H1 (cell line): Measurements from ENCODE around the gene DLX4. TPM values are rescaled to one million over a fixed set of nuclear protein-coding genes. Genes with fewer than 3 reads are reported as not detected.

ENCODE experiments used
- CTCF ChIA-PET: fragments of 300-600 bp; sonication (Branson Sonifier 250); formaldehyde crosslinking; loops from one replicate; lab custom pipeline; 2021; ENCODE audit not compliant: partially characterized antibody; lab: Charles Lee
- POLR2A ChIA-PET: fragments of 300-600 bp; sonication (Branson Sonifier 250); formaldehyde crosslinking; loops from one replicate; lab custom pipeline; 2021; ENCODE audit warnings: inconsistent platforms; ENCODE audit not compliant: partially characterized antibody; lab: Charles Lee
- DNase-seq, 2 experiments: peaks; one replicate each; pipeline versions ENCODE4 v3.0.0 to v3.0.0-alpha.2; 2010 to 2022; ENCODE audit warnings: low spot score in 2 of 2, low read depth in 1 of 2, mixed read lengths in 1 of 2
- FAIRE-seq: peaks from 2 replicates; lab custom pipeline; 2011; peaks lifted over from hg19 to GRCh38; lab: Jason Lieb, UNC
- H2AFZ ChIP-seq: 2 replicates; pipeline ENCODE4 v1.8.1; 2012; ENCODE audit warnings: low read length, inconsistent platforms
- H2AK5ac ChIP-seq: 2 replicates; pipeline ENCODE4 v1.6.1; 2013; ENCODE audit warnings: low read depth, low read length
- H2BK120ac ChIP-seq: replicated peaks from 2 replicates; pipeline ENCODE3; 2013; ENCODE audit warnings: low read depth, low read length, inconsistent platforms
- H2BK12ac ChIP-seq: 2 replicates; pipeline ENCODE4 v1.6.1; 2013; ENCODE audit warnings: low read depth, low read length
- H2BK15ac ChIP-seq: 2 replicates; pipeline ENCODE4 v1.6.1; 2013; ENCODE audit warnings: low read length
- H2BK20ac ChIP-seq: 2 replicates; pipeline ENCODE4 v1.6.1; 2013; ENCODE audit warnings: low read length
- H2BK5ac ChIP-seq: 2 replicates; pipeline ENCODE4 v1.6.1; 2013; ENCODE audit warnings: low read depth, low read length
- H3K14ac ChIP-seq: 2 replicates; pipeline ENCODE4 v1.6.1; 2013; ENCODE audit warnings: inconsistent platforms; ENCODE audit not compliant: insufficient read length
- H3K18ac ChIP-seq: 2 replicates; pipeline ENCODE4 v1.6.1; 2013; ENCODE audit warnings: low read length; ENCODE audit errors: extremely low read depth
- H3K23ac ChIP-seq: 2 replicates; pipeline ENCODE4 v1.6.1; 2013; ENCODE audit warnings: inconsistent platforms; ENCODE audit not compliant: insufficient read length
- H3K23me2 ChIP-seq: 2 replicates; pipeline ENCODE4 v1.6.1; 2013; ENCODE audit warnings: low read depth, low read length
- H3K27ac ChIP-seq: 2 replicates; pipeline ENCODE4 v1.6.1; 2011; ENCODE audit warnings: low read depth, low read length, inconsistent platforms
- H3K27me3 ChIP-seq, 4 experiments: replicated peaks in 1 of 4; 1 replicate in 1 of 4; 2 replicates in 3 of 4; pipeline versions ENCODE4 v1.6.1 to v1.8.1; 2011 to 2013; ENCODE audit warnings: low read length in 3 of 4, mild to moderate bottlenecking in 3 of 4, inconsistent platforms in 2 of 4, mixed read lengths in 2 of 4, moderate library complexity in 1 of 4; ENCODE audit not compliant: control insufficient read depth in 3 of 4, insufficient read depth in 3 of 4; ENCODE audit errors: extremely low read depth in 1 of 4
- H3K36me3 ChIP-seq, 4 experiments: 2 replicates each; pipeline versions ENCODE4 v1.6.1 to v1.8.1; 2011 to 2013; ENCODE audit warnings: mild to moderate bottlenecking in 4 of 4, low read length in 3 of 4, moderate library complexity in 2 of 4, control low read depth in 1 of 4, inconsistent platforms in 1 of 4; ENCODE audit not compliant: insufficient read depth in 4 of 4, control insufficient read depth in 2 of 4
- H3K4ac ChIP-seq: replicated peaks from 2 replicates; pipeline ENCODE3; 2013; ENCODE audit warnings: low read length, low read depth, mixed read lengths, inconsistent platforms; ENCODE audit not compliant: insufficient read length
- H3K4me1 ChIP-seq, 4 experiments: replicated peaks in 1 of 4; 1 replicate in 1 of 4; 2 replicates in 3 of 4; pipeline versions ENCODE4 v1.6.1 to v1.8.1; 2011 to 2013; ENCODE audit warnings: low read length in 3 of 4, inconsistent platforms in 2 of 4, mixed read lengths in 1 of 4; ENCODE audit not compliant: insufficient read depth in 4 of 4, control insufficient read depth in 3 of 4
- H3K4me2 ChIP-seq, 2 experiments: 2 replicates each; pipeline versions ENCODE4 v1.6.1 to v1.8.1; 2011 to 2013; ENCODE audit warnings: low read depth in 2 of 2, low read length in 2 of 2, control low read depth in 1 of 2, inconsistent platforms in 1 of 2, mild to moderate bottlenecking in 1 of 2; ENCODE audit not compliant: insufficient read depth in 1 of 2
- H3K4me3 ChIP-seq, 4 experiments: fragments of 200-600, 300-600 bp in 1 of 4; sonication (generic), shearing (Covaris generic), sonication (Bioruptor Twin) in 1 of 4; 2 replicates each; pipeline versions ENCODE4 v1.5.1 to v1.8.1; 2011 to 2016; ENCODE audit warnings: low read length in 4 of 4, low read depth in 3 of 4, control low read depth in 2 of 4, inconsistent platforms in 2 of 4, mild to moderate bottlenecking in 2 of 4, mixed read lengths in 1 of 4, moderate library complexity in 1 of 4; ENCODE audit not compliant: insufficient read depth in 2 of 4; ENCODE audit errors: extremely low read depth in 1 of 4
- H3K56ac ChIP-seq: replicated peaks from 2 replicates; pipeline ENCODE3; 2013; ENCODE audit warnings: low read depth, mild to moderate bottlenecking, mixed read lengths, low read length, inconsistent platforms; ENCODE audit not compliant: insufficient read length
- H3K79me1 ChIP-seq: 2 replicates; pipeline ENCODE4 v1.6.1; 2013; ENCODE audit warnings: low read depth, low read length, control low read depth
- H3K79me2 ChIP-seq, 2 experiments: 2 replicates each; pipeline versions ENCODE4 v1.6.1 to v1.8.1; 2012 to 2013; ENCODE audit warnings: low read length in 2 of 2, mild to moderate bottlenecking in 2 of 2, inconsistent platforms in 1 of 2; ENCODE audit not compliant: insufficient read depth in 2 of 2, control insufficient read depth in 1 of 2
- H3K9ac ChIP-seq, 4 experiments: replicated peaks in 1 of 4; 1 replicate in 1 of 4; 2 replicates in 3 of 4; pipeline versions ENCODE4 v1.6.1 to v1.8.1; 2011 to 2013; ENCODE audit warnings: low read depth in 3 of 4, low read length in 3 of 4, control low read depth in 2 of 4, mild to moderate bottlenecking in 2 of 4, moderate library complexity in 2 of 4, inconsistent platforms in 1 of 4; ENCODE audit errors: extremely low read depth in 1 of 4
- H3K9me3 ChIP-seq, 2 experiments: 2 replicates each; pipeline versions ENCODE4 v1.6.1 to v1.8.1; 2012 to 2013; ENCODE audit warnings: mild to moderate bottlenecking in 2 of 2, moderate library complexity in 2 of 2, control low read depth in 1 of 2, inconsistent platforms in 1 of 2, low read depth in 1 of 2, low read length in 1 of 2, mixed read lengths in 1 of 2; ENCODE audit not compliant: insufficient read depth in 2 of 2
- H4K20me1 ChIP-seq, 2 experiments: replicated peaks in 1 of 2; 2 replicates each; pipeline versions ENCODE3 to v1.8.1; 2011 to 2013; ENCODE audit warnings: inconsistent platforms in 2 of 2, low read length in 2 of 2, mild to moderate bottlenecking in 1 of 2; ENCODE audit not compliant: insufficient read depth in 2 of 2, control insufficient read depth in 1 of 2
- H4K5ac ChIP-seq: 2 replicates; pipeline ENCODE4 v1.6.1; 2013; ENCODE audit warnings: low read length, low read depth, mixed read lengths, inconsistent platforms; ENCODE audit not compliant: insufficient read length
- H4K8ac ChIP-seq: 2 replicates; pipeline ENCODE4 v1.8.0; 2013; ENCODE audit warnings: mild to moderate bottlenecking, moderate library complexity, low read length, inconsistent platforms; ENCODE audit not compliant: insufficient read depth; ENCODE audit errors: extremely low read depth
- H4K91ac ChIP-seq: replicated peaks from 2 replicates; pipeline ENCODE3; 2013; ENCODE audit warnings: low read length, mixed read lengths, inconsistent platforms; ENCODE audit not compliant: insufficient read length
- BACH1 ChIP-seq: IDR thresholded peaks from 2 replicates; pipeline ENCODE4 v1.6.1; 2012; ENCODE audit warnings: low read length, improper control_type of control experiment
- CBX8 ChIP-seq: fragments of 300-800, 300-1000 bp; sonication (generic); IDR thresholded peaks from 2 replicates; pipeline ENCODE4 v1.7.1; 2016; ENCODE audit warnings: low read depth, low read length, borderline replicate concordance
- KDM5A ChIP-seq: fragments of 200-600 bp; IDR thresholded peaks from 2 replicates; pipeline ENCODE4 v1.7.1; 2012; ENCODE audit warnings: mild to moderate bottlenecking, low read length, inconsistent platforms, mixed read lengths
- RNF2 ChIP-seq: fragments of 200-900, 300-1000 bp; sonication (generic); IDR thresholded peaks from 2 replicates; pipeline ENCODE4 v1.7.1; 2016; ENCODE audit warnings: borderline replicate concordance, low read depth, mild to moderate bottlenecking, antibody characterized with exemption, low read length; ENCODE audit not compliant: poor library complexity, severe bottlenecking; ENCODE audit errors: missing control alignments
- WGBS, 2 experiments: shearing (Covaris generic) in 1 of 2; methylation state at CpG; one replicate each; pipeline versions ENCODE4 v1.1.6 to v1.1.7; 2013 to 2015; ENCODE audit warnings: low lambda C conversion rate in 2 of 2, mixed read lengths in 2 of 2, inconsistent platforms in 1 of 2, low coverage in 1 of 2, missing lambda C conversion rate in 1 of 2; ENCODE audit not compliant: insufficient replicate concordance in 2 of 2, insufficient coverage in 1 of 2, insufficient read length in 1 of 2; ENCODE audit errors: extremely low coverage in 1 of 2, missing lambda C conversion rate in 1 of 2; 5-methylcytosine and 5-hydroxymethylcytosine counted together
- polyA plus RNA-seq, 7 experiments: library from polyadenylated mRNA; depleted of rRNA in 3 of 7; stranded (reverse) in 5 of 7; unstranded in 2 of 7; fragments of >200 nt in 5 of 7; fragments of 200-250 nt in 2 of 7; gene quantifications; 1 replicate in 5 of 7; 2 replicates in 1 of 7; 4 replicates in 1 of 7; pipeline versions ENCODE4 v1.2.1 to v1.2.3, GENCODE V29; 2011 to 2013; ENCODE audit warnings: missing spikeins in 2 of 7, mixed read lengths in 2 of 7
- total RNA-seq: library from RNA; stranded (reverse); fragmentation: NEBNext Ultra II Directional; extraction: Animal tissue kit (Norgen Biotek cat#: 25700); gene quantifications from 2 replicates; pipeline ENCODE4 v1.2.1, GENCODE V29; 2021

The DLX4 gene
- total and polyA plus RNA-seq, 2 of the 8 experiments (the other 6 are each of a cell fraction or from before 2014, with no cell fraction given) = 0.67 to 0.80 TPM

DNA sequence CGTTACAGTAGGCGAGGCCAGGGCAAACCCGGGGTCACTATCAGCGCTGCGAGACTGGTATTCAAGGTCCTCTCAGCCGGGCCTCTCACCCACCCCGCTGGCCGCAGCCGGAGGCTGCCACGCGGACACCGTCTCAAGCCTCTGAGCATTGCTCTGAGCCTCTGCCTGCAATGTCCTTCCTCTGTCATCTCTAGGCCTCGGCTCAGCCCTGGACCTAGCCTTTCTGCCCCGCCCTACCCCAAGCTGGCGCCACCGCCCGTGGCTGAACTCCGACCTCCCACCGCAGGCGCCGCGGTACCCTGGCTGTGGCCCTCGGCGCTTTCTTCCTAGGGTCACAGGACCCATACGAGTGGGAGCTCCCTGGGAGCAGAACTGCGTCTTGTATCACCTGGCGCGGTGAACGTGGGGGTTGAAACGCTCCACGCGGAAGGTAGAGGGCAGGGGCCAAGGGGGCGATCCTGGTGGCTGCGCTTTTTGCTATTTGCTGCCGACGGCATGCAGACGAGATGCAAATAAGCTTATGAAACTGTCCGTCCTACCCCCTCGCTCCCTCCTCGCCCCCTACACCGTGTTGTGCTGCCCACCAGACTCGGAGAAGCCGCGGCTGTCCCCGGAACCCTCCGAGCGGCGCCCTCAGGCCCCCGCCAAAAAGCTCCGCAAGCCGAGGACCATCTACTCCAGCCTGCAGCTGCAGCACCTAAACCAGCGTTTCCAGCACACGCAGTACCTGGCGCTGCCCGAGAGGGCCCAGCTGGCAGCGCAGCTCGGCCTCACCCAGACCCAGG, 3.7 kb downstream of the DLX4 start:
- no peak overlapping the region for H4K5ac ChIP-seq
- H3K79me1 ChIP-seq = no peaks in the 10 kb centered on the region
- ChIA-PET POLR2A (interaction anchor here (0.8 to 2.0 kb wide), 6 partner anchors 8 to 107 kb away, joined by 3 to 18 read pairs (median 4); no protein-coding TSS in a partner anchor), CTCF (interaction anchor here (0.8 to 15.2 kb wide), 19 partner anchors 9 to 112 kb away, joined by 3 to 398 read pairs (median 5); partner anchors contain the start of gene DLX3)
- peaks cover 68 to 95% (median 90%) of the 10 kb centered on the region in 4 experiments for H3K27me3 ChIP-seq
- H2BK5ac ChIP-seq = no peak overlapping the region; the same call in 1 of the 2 replicates
- H3K9me3 ChIP-seq = no peaks in the 10 kb centered on the region; a peak in 1 of 4 replicates
- H4K20me1 ChIP-seq = peaks cover 17 to 21% of the 10 kb centered on the region in 2 experiments
- H2AK5ac ChIP-seq = no peak overlapping the region
- no peak for FAIRE-seq
- H3K4me1 ChIP-seq = peaks cover under 1 to 42% (median 32%) of the 10 kb centered on the region in 4 experiments
- H3K36me3 ChIP-seq = peaks cover 0 to 8% (median 0%) of the 10 kb centered on the region in 4 experiments; a peak in 2 of 8 replicates
- no peak overlapping the region for H3K27ac ChIP-seq
- WGBS, 2 experiments = 6% methylated on average over 52 of the region's 57 CpGs; no CpG with 5 or more reads in 1 of the 2 experiments
- H2BK12ac ChIP-seq = peak overlapping the region; percentile 44; the same call in 1 of the 2 replicates
- no peak overlapping the region for H3K14ac ChIP-seq
- H3K79me2 ChIP-seq = no peaks in the 10 kb centered on the region
- H2BK15ac ChIP-seq = peak overlapping the region; percentile 95; the same call in 1 of the 2 replicates
- H4K8ac ChIP-seq = peak overlapping the region; percentile 63; the same call in 1 of the 2 replicates
- 0 out of 2 replicates have a peak overlapping the region, but pooled peaks have one; percentile 22 for H3K18ac ChIP-seq
- H2BK120ac ChIP-seq = no peak overlapping the region
- H3K23ac ChIP-seq = no peak overlapping the region
- no peak overlapping the region for H3K56ac ChIP-seq
- H3K4me3 ChIP-seq = peak overlapping the region; percentile 4 to 46 (median 14); a peak in 5 of 8 replicates
- peak in 1 of 2 experiments; percentile 68 for DNase-seq
- H4K91ac ChIP-seq = no peak overlapping the region
- no peak overlapping the region for H2AFZ ChIP-seq
- peak overlapping the region; percentile 60 to 71 for H3K4me2 ChIP-seq
- H2BK20ac ChIP-seq = 0 out of 2 replicates have a peak overlapping the region, but pooled peaks have one; percentile 32
- peaks cover 14% of the 10 kb centered on the region for H3K23me2 ChIP-seq
- no peak overlapping the region for H3K9ac ChIP-seq
- no peak overlapping the region for H3K4ac ChIP-seq
- no peak; the same call in 1 of the 2 replicates for TF ChIP-seq CBX8
- peak; percentile 28 for TF ChIP-seq RNF2
- no peak for TF ChIP-seq BACH1
- TF ChIP-seq KDM5A = no peak
